Measurements from ENCODE around the gene PMPCA.
A peak's percentile ranks its signal among the peaks of the same experiment; 100 is the strongest.

DNA sequence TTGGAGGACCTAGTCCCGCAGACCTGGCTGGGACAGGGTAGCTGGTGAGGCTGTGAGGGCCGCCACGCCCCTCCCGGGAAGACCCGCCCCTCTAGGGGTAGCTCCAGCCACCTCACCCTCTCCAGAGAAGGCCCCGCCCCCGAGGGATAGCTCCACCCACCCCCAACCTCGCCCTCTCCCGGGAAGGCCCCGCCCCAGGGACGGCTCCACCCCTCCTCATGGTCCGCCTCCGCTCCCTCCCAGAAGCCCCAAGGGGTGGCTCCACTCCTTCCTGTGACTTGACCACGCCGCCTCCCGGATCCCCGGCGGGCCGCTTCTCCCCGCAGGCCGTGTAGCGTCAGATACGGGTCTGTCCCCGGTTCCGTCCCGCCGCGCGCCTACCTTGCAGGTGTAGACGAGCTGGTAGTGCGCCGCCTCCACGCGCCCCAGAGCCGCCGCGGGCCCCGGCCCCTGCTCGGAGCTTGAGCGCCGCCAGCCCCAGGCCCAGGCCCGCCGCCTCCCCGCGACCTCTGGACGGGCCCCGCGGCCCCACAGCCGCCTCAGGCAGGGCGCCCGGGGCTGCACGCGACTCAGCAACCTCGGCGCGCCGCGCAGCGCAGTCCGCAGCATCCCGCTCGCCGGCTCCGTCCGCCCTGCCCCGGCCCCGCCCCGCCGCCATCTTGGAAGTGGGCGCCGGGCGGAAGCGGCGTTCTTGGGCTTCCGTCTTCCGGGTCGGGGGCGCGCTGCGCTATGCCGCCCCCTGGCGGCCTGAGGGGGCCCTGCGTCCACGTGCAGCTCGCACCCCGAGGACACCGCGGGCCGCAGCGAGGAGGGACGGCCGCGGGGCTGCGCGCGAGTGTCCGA lies 47.1 kb upstream of the PMPCA start, which contains the start of gene DNLZ:
- TF ChIP-seq CTCF (IDR thresholded peaks at IDR 0.05; ENCODE audit: low read length) (peak; percentile 92), EZH2 (IDR thresholded peaks at IDR 0.05; ENCODE audit: borderline replicate concordance, low read length) (no peak)

All from OCI-LY1 (cell line).